ACC112 (cell line): Measurements from ENCODE around the gene KCNIP4.

Experiments used
- H2AFZ ChIP-seq: fragments of 200-600 bp; sonication (generic); one replicate; pipeline ENCODE4 v1.6.0; 2017; ENCODE audit warnings: antibody characterized with exemption, low read length; ENCODE audit not compliant: unreplicated experiment
- H3K27ac ChIP-seq: fragments of 200-600 bp; sonication (generic); 2 replicates; pipeline ENCODE4 v1.5.1; 2014; ENCODE audit warnings: low read depth, mild to moderate bottlenecking, antibody characterized with exemption, low read length, moderate library complexity
- H3K27me3 ChIP-seq: fragments of 200-600 bp; sonication (generic); 2 replicates; pipeline ENCODE4 v1.6.1; 2014; ENCODE audit warnings: mild to moderate bottlenecking, antibody characterized with exemption, low read length, moderate library complexity, mixed read lengths; ENCODE audit not compliant: insufficient read depth
- H3K36me3 ChIP-seq: fragments of 200-600 bp; sonication (generic); 2 replicates; pipeline ENCODE4 v1.6.1; 2016; ENCODE audit warnings: mild to moderate bottlenecking, antibody characterized with exemption, low read length, moderate library complexity, mixed read lengths; ENCODE audit not compliant: insufficient read depth
- H3K4me1 ChIP-seq: fragments of 200-600 bp; sonication (generic); one replicate; pipeline ENCODE4 v1.6.1; 2016; ENCODE audit warnings: low read length, mixed read lengths; ENCODE audit not compliant: insufficient read depth, unreplicated experiment, control insufficient read depth
- H3K4me3 ChIP-seq: fragments of 200-600 bp; sonication (generic); 2 replicates; pipeline ENCODE4 v1.5.1; 2014; ENCODE audit warnings: mild to moderate bottlenecking, low read depth, low read length
- H3K79me2 ChIP-seq: fragments of 200-600 bp; sonication (generic); one replicate; pipeline ENCODE4 v1.6.0; 2016; ENCODE audit warnings: low read length; ENCODE audit not compliant: control insufficient read depth, unreplicated experiment, insufficient read depth

KCNIP4 gene

GRCh38 chr4:21001490-21001889, 947.1 kb downstream of the KCNIP4 start:
- Histone ChIP-seq H3K36me3 (no peaks in the 10 kb centered on the region), H3K79me2 (no peaks in the 10 kb centered on the region), H3K4me1 (no peaks in the 10 kb centered on the region), H3K4me3 (no peak overlapping the region), H3K27ac (no peak overlapping the region), H2AFZ (no peak overlapping the region), H3K27me3 (no peaks in the 10 kb centered on the region)

- no peaks in the 10 kb centered on the region for H3K27me3 ChIP-seq
- H3K4me3 ChIP-seq: no peak overlapping the region
- no peak overlapping the region for H2AFZ ChIP-seq
- H3K4me1 ChIP-seq: no peaks in the 10 kb centered on the region
- no peak overlapping the region for H3K27ac ChIP-seq
- no peaks in the 10 kb centered on the region for H3K36me3 ChIP-seq
- no peaks in the 10 kb centered on the region for H3K79me2 ChIP-seq
These were observed 950.7 kb downstream of the KCNIP4 start for GRCh38 chr4:20997886-20998285.

DNA sequence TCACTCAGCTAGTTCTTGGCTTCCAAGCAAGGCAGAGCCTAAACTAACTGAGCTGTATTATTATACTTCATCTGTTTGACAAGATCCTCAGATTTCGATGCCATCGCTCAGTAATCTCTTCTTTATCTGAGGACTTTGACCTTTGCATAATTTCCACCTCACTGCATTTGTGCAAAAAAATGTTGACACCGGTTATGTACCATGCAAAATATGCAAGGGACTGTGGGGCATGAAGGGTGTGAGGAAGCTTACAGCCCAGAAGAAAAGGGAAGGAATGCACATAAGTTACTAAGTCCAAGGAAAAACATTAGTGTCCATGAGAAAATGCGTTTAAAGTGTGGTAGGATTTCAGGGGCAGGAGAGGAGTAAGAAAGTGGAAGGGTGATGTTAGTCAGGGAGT, 953.0 kb downstream of the KCNIP4 start:
- Histone ChIP-seq H3K27ac (no peak overlapping the region), H2AFZ (no peak overlapping the region), H3K4me3 (no peak overlapping the region), H3K79me2 (no peaks in the 10 kb centered on the region), H3K27me3 (no peaks in the 10 kb centered on the region), H3K36me3 (no peaks in the 10 kb centered on the region), H3K4me1 (no peaks in the 10 kb centered on the region)

DNA sequence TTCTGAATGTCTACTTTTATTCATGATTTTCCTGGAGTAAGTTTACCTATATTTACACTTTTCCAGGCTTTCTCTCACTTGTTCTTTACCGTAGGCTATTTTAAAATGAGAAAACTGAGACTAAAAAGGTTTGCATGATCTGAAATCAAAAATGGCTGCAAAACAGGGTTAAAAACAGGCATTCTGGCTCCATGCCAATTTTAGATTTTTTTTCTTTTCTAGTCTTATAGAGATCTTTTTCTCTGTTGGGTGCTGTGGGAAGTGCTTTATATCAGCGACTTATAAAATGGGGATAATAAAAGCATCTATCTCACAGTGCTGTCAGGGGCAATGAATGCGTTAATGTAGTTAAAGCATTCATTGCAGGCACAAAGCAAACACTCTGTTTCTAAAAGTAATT, 953.6 kb downstream of the KCNIP4 start:
- no peak overlapping the region for H3K4me3 ChIP-seq
- H3K36me3 ChIP-seq: no peaks in the 10 kb centered on the region
- no peak overlapping the region for H2AFZ ChIP-seq
- H3K27me3 ChIP-seq: no peaks in the 10 kb centered on the region
- no peaks in the 10 kb centered on the region for H3K79me2 ChIP-seq
- H3K27ac ChIP-seq: no peak overlapping the region
- no peaks in the 10 kb centered on the region for H3K4me1 ChIP-seq

- Histone ChIP-seq H3K79me2 (no peaks in the 10 kb centered on the region), H3K4me3 (no peak overlapping the region), H2AFZ (no peak overlapping the region), H3K27me3 (no peaks in the 10 kb centered on the region), H3K36me3 (no peaks in the 10 kb centered on the region), H3K4me1 (no peaks in the 10 kb centered on the region), H3K27ac (no peak overlapping the region)
These were observed 956.6 kb downstream of the KCNIP4 start for GRCh38 chr4:20992002-20992401.

DNA sequence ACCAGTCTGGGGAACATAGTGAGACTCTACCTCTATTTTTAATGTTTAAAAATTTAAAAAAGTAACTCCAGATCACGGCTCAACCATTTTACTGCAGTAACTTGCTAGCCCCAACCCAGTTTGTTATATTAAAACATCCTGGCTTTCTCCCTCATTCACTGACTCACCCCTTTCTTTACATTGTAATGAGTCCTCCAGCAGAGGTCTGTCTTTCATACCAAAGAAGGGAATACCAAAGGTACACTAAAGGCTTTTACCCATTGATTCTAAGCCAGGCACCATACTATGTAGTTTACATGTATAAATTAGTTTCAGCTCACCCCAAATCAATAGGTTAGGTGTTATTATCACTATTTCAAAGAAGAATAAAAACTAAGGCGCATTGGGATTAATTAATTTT, 961.4 kb downstream of the KCNIP4 start:
- no peaks in the 10 kb centered on the region for H3K27me3 ChIP-seq

DNA sequence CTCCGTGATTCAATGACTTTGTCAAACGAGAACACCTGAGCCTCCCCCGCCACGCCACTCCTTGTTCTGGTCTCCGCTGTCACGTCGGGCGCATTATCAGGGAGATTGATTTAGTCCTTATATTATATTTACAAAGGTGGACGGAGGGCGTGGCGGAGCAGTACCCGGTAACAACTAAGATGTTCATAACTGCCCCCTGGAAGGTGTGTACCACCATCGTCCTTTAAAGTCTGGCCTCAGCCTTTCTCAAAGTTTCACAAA, 964.1 kb downstream of the KCNIP4 start:
- Histone ChIP-seq H3K36me3 (no peaks in the 10 kb centered on the region), H3K4me1 (no peaks in the 10 kb centered on the region), H3K27me3 (no peaks in the 10 kb centered on the region), H3K27ac (no peak overlapping the region), H2AFZ (no peak overlapping the region), H3K79me2 (no peaks in the 10 kb centered on the region), H3K4me3 (no peak overlapping the region)

More for the DNA sequence above, 961.4 kb downstream of the KCNIP4 start:
- Histone ChIP-seq H3K36me3 (no peaks in the 10 kb centered on the region), H3K4me1 (no peaks in the 10 kb centered on the region), H3K79me2 (no peaks in the 10 kb centered on the region), H2AFZ (no peak overlapping the region), H3K4me3 (no peak overlapping the region), H3K27ac (no peak overlapping the region)

DNA sequence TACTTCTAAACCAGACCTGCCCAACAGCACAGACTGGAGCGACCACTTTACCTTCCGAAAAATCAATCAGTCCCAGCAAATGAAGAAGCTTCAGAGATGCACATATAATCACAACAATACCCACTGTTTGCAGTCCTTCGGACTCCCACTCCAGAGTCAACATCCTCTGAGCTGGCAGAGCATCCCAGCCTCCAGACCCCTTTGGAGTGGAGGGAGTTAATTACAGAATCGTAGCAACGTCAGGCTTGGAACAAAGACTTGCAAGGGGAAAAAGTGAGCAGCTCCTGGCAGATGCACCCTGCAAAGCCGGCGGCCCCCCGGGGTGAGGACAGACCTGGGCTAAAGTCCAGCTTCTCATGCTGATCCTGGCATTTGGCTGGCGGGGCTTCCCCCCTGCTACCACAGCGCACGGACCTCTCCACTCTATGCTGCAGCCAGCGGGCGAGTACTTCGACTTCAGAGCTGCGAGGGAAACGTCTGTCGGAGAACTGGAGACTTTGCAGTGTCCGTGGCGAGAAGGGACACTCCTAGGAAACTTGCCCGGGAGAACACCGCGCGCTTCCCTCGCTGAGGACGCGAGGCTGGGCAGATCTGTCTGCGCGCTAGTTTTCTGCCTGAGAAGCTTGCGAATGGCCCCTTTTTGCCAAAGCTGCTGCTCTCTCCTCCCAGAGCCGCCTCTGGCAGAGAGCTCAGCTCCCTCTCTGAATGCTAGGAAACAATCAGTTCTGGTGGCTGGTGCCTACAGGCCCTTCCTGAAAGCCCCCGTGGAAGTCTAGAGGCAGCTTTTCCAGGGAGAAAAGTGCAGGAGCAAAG, 964.6 kb downstream of the KCNIP4 start:
- no peaks in the 10 kb centered on the region for H3K4me1 ChIP-seq

DNA sequence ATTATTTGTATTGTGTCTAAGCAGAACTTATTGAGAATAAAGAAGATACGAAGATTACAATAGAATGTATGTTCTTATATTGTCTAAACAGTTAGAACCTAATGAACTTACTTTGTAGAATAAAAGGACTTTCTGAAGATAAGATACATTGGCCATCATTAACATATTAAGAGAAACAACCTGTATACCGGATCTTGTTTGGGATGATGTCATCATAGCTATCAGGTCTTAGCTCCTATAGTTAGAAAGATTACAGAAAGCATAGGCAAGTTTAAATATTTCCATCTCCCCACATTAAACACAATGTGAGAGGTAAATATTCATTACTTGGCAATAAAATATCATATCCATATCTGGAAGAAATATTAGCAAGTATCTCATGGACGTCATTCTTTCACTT, 966.0 kb downstream of the KCNIP4 start:
- no peak overlapping the region for H3K27ac ChIP-seq

More for the DNA sequence above, 964.6 kb downstream of the KCNIP4 start:
- Histone ChIP-seq H3K36me3 (no peaks in the 10 kb centered on the region), H2AFZ (no peak overlapping the region), H3K79me2 (no peaks in the 10 kb centered on the region), H3K27me3 (no peaks in the 10 kb centered on the region), H3K4me3 (no peak overlapping the region), H3K27ac (no peak overlapping the region)

GRCh38 chr4:20960291-20960690, 988.3 kb downstream of the KCNIP4 start:
- Histone ChIP-seq H3K4me3 (no peak overlapping the region), H3K4me1 (no peaks in the 10 kb centered on the region), H3K27ac (no peak overlapping the region), H3K27me3 (no peaks in the 10 kb centered on the region), H3K36me3 (no peaks in the 10 kb centered on the region), H3K79me2 (no peaks in the 10 kb centered on the region), H2AFZ (no peak overlapping the region)

More for the DNA sequence above, 966.0 kb downstream of the KCNIP4 start:
- Histone ChIP-seq H3K4me1 (no peaks in the 10 kb centered on the region), H2AFZ (no peak overlapping the region), H3K36me3 (no peaks in the 10 kb centered on the region), H3K27me3 (no peaks in the 10 kb centered on the region), H3K4me3 (no peak overlapping the region), H3K79me2 (no peaks in the 10 kb centered on the region)

GRCh38 chr4:20954541-20954940, 994.0 kb downstream of the KCNIP4 start:
- Histone ChIP-seq H3K79me2 (no peaks in the 10 kb centered on the region), H3K27ac (no peak overlapping the region), H3K36me3 (no peaks in the 10 kb centered on the region), H2AFZ (no peak overlapping the region), H3K4me1 (no peaks in the 10 kb centered on the region), H3K27me3 (no peaks in the 10 kb centered on the region), H3K4me3 (no peak overlapping the region)
